H9 (cell line): ENCODE measurements around the gene DCAF15. TPM values are rescaled to one million over a fixed set of nuclear protein-coding genes. Genes with fewer than 3 reads are reported as not detected.
A peak's percentile ranks its signal among the peaks of the same experiment; 100 is the strongest.

ENCODE experiments used
- DNase-seq: peaks from one replicate; pipeline ENCODE4 v3.0.0-alpha.2; 2017
- H2AFZ ChIP-seq: one replicate; pipeline ENCODE4 v1.6.1; 2013; ENCODE audit warnings: mild to moderate bottlenecking, low read length, control low read depth, moderate library complexity
- H2AK5ac ChIP-seq: 2 replicates; pipeline ENCODE4 v1.6.1; 2013; ENCODE audit warnings: low read length, control low read depth, mixed read lengths; ENCODE audit not compliant: insufficient read length
- H2BK120ac ChIP-seq: one replicate; pipeline ENCODE4 v1.6.1; 2013; ENCODE audit warnings: low read depth, mild to moderate bottlenecking, low read length, control low read depth, inconsistent platforms; ENCODE audit not compliant: poor library complexity, severe bottlenecking
- H2BK12ac ChIP-seq: 2 replicates; pipeline ENCODE4 v1.6.1; 2013; ENCODE audit warnings: low read length, control low read depth, mixed read lengths, low read depth; ENCODE audit not compliant: insufficient read length
- H2BK15ac ChIP-seq: 2 replicates; pipeline ENCODE4 v1.6.1; 2013; ENCODE audit warnings: low read depth, low read length, control low read depth
- H2BK20ac ChIP-seq: one replicate; pipeline ENCODE4 v1.6.1; 2013; ENCODE audit warnings: low read depth, mild to moderate bottlenecking, low read length, control low read depth, inconsistent platforms; ENCODE audit not compliant: poor library complexity, severe bottlenecking
- H2BK5ac ChIP-seq: 2 replicates; pipeline ENCODE4 v1.6.1; 2013; ENCODE audit warnings: low read length, control low read depth, mixed read lengths; ENCODE audit not compliant: insufficient read length
- H3K14ac ChIP-seq: 2 replicates; pipeline ENCODE4 v1.6.1; 2013; ENCODE audit warnings: low read length, control low read depth; ENCODE audit not compliant: insufficient read depth
- H3K18ac ChIP-seq: 2 replicates; pipeline ENCODE4 v1.6.1; 2013; ENCODE audit warnings: low read depth, mild to moderate bottlenecking, mixed read lengths, low read length, control low read depth; ENCODE audit not compliant: insufficient read length
- H3K23ac ChIP-seq: 2 replicates; pipeline ENCODE4 v1.6.1; 2013; ENCODE audit warnings: low read length, control low read depth, mixed read lengths, low read depth; ENCODE audit not compliant: insufficient read length
- H3K23me2 ChIP-seq: 2 replicates; pipeline ENCODE4 v1.6.1; 2013; ENCODE audit warnings: low read depth, mild to moderate bottlenecking, mixed read lengths, low read length, control low read depth; ENCODE audit not compliant: insufficient read length, poor library complexity, severe bottlenecking
- H3K27ac ChIP-seq: 2 replicates; pipeline ENCODE4 v1.5.1; 2013; ENCODE audit warnings: low read length, control low read depth, mixed read lengths, low read depth; ENCODE audit not compliant: insufficient read length
- H3K27me3 ChIP-seq: 2 replicates; pipeline ENCODE4 v1.6.1; 2013; ENCODE audit warnings: low read length, control low read depth, inconsistent platforms; ENCODE audit not compliant: insufficient read depth
- H3K4ac ChIP-seq: 2 replicates; pipeline ENCODE4 v1.6.1; 2013; ENCODE audit warnings: low read depth, mild to moderate bottlenecking, control low read depth, inconsistent platforms, low read length, moderate library complexity
- H3K4me1 ChIP-seq: 2 replicates; pipeline ENCODE4 v1.6.1; 2013; ENCODE audit warnings: low read length, control low read depth, inconsistent platforms; ENCODE audit not compliant: insufficient read depth
- H3K4me2 ChIP-seq: 2 replicates; pipeline ENCODE4 v1.6.1; 2013; ENCODE audit warnings: low read length, control low read depth, mixed read lengths; ENCODE audit not compliant: insufficient read length, insufficient read depth
- H3K56ac ChIP-seq: 2 replicates; pipeline ENCODE4 v1.6.1; 2013; ENCODE audit warnings: low read depth, mild to moderate bottlenecking, mixed read lengths, low read length, control low read depth; ENCODE audit not compliant: insufficient read length
- H3K79me1 ChIP-seq: 2 replicates; pipeline ENCODE4 v1.6.1; 2013; ENCODE audit warnings: low read depth, mild to moderate bottlenecking, moderate library complexity, low read length, control low read depth, inconsistent platforms; ENCODE audit not compliant: insufficient read depth, poor library complexity, severe bottlenecking
- H3K79me2 ChIP-seq: 2 replicates; pipeline ENCODE4 v1.6.1; 2013; ENCODE audit warnings: low read length, control low read depth, inconsistent platforms; ENCODE audit not compliant: insufficient read depth
- H3K9ac ChIP-seq: 2 replicates; pipeline ENCODE4 v1.6.1; 2013; ENCODE audit warnings: low read length, control low read depth, mixed read lengths; ENCODE audit not compliant: insufficient read length; ENCODE audit errors: extremely low read depth
- H3K9me3 ChIP-seq: one replicate; pipeline ENCODE4 v1.6.1; 2013; ENCODE audit warnings: low read depth, low read length, inconsistent platforms; ENCODE audit not compliant: control insufficient read depth
- H3T11ph ChIP-seq: one replicate; pipeline ENCODE4 v1.6.1; 2013; ENCODE audit warnings: mild to moderate bottlenecking, low read length, control low read depth, inconsistent platforms
- H4K20me1 ChIP-seq: one replicate; pipeline ENCODE4 v1.6.1; 2013; ENCODE audit not compliant: control insufficient read depth, insufficient read length, insufficient read depth
- H4K5ac ChIP-seq: 2 replicates; pipeline ENCODE4 v1.6.1; 2013; ENCODE audit warnings: low read depth, mild to moderate bottlenecking, mixed read lengths, low read length, control low read depth; ENCODE audit not compliant: insufficient read length
- H4K8ac ChIP-seq: replicated peaks from 2 replicates; pipeline ENCODE4 v1.6.1; 2013; ENCODE audit warnings: low read length, control low read depth, mixed read lengths, low read depth; ENCODE audit not compliant: insufficient read length
- H4K91ac ChIP-seq: 2 replicates; pipeline ENCODE4 v1.6.1; 2013; ENCODE audit warnings: low read depth, mild to moderate bottlenecking, moderate library complexity, mixed read lengths, low read length, control low read depth; ENCODE audit not compliant: insufficient read length
- H3K27ac Mint-ChIP-seq, 3 experiments: 2 replicates in 2 of 3; 3 replicates in 1 of 3; pipeline ENCODE4 v1.8.0; 2020 to 2021; ENCODE audit warnings: mixed read lengths in 3 of 3, mild to moderate bottlenecking in 1 of 3, moderate library complexity in 1 of 3
- H3K27me3 Mint-ChIP-seq: 2 replicates; pipeline ENCODE4 v1.8.0; 2021; ENCODE audit warnings: low read depth, mild to moderate bottlenecking, moderate library complexity, mixed read lengths
- H3K36me3 Mint-ChIP-seq, 3 experiments: 2 replicates in 2 of 3; 3 replicates in 1 of 3; pipeline ENCODE4 v1.8.0; 2020 to 2021; ENCODE audit warnings: low read depth in 3 of 3, mixed read lengths in 3 of 3; ENCODE audit not compliant: insufficient read depth in 1 of 3
- H3K4me1 Mint-ChIP-seq, 2 experiments: 2 replicates each; pipeline ENCODE4 v1.8.0; 2020; ENCODE audit warnings: mixed read lengths in 2 of 2
- H3K4me3 Mint-ChIP-seq, 2 experiments: 2 replicates in 1 of 2; 3 replicates in 1 of 2; pipeline ENCODE4 v1.8.0; 2020 to 2021; ENCODE audit warnings: mild to moderate bottlenecking in 2 of 2, mixed read lengths in 2 of 2, moderate library complexity in 1 of 2
- H3K9me3 Mint-ChIP-seq, 2 experiments: 2 replicates in 1 of 2; 3 replicates in 1 of 2; pipeline ENCODE4 v1.8.0; 2020; ENCODE audit warnings: mild to moderate bottlenecking in 2 of 2, mixed read lengths in 2 of 2, moderate library complexity in 1 of 2
- CTCF ChIP-seq: fragments of 200-600 bp; sonication (generic); conservative IDR thresholded peaks from 3 replicates; pipeline ENCODE4 v1.8.0; 2021; ENCODE audit warnings: antibody characterized with exemption, mild to moderate bottlenecking
- WGBS: extraction: QIAGEN DNeasy Blood & Tissue Kit; methylation state at CpG from one replicate; pipeline ENCODE4 v1.1.7; 2013; ENCODE audit warnings: missing lambda C conversion rate, low lambda C conversion rate, mixed read lengths; ENCODE audit not compliant: insufficient read length; ENCODE audit errors: extremely low coverage; 5-methylcytosine and 5-hydroxymethylcytosine counted together
- total RNA-seq: library from RNA; stranded (reverse); gene quantifications from 2 replicates; pipeline ENCODE4 v1.2.1, GENCODE V29; 2021

The DCAF15 gene
- total RNA-seq, 1 experiment from 2014 or later = 82.5 TPM

DNA sequence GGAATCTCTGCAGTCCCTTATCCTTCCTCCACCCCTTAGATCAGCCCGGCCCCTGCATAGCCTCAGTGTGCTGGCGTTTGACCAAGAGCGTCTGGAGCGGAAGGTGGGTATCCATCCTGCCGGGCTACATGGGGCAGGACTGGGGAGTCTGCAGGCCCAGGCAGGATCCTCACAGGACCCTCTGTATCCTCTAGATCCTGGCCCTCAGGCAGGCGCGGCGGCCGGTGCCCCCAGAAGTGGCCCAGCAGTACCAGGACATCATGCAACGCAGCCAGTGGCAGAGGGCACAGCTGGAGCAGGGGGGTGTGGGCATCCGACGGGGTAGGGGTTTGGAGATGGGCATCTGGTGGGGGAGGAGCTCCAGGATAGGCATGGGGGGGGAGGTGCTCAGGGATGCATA lies 23.0 kb upstream of the DCAF15 start:
- Histone ChIP-seq H2BK120ac (no peak overlapping the region), H3K23me2 (no peaks in the 10 kb centered on the region), H3T11ph (no peak overlapping the region), H3K14ac (no peak overlapping the region), H2BK5ac (no peak overlapping the region), H3K79me2 (no peaks in the 10 kb centered on the region), H3K9me3 (no peaks in the 10 kb centered on the region), H2AK5ac (no peak overlapping the region), H2AFZ (no peak overlapping the region), H3K18ac (no peak overlapping the region), H3K23ac (no peak overlapping the region), H4K5ac (no peak overlapping the region), H2BK15ac (no peak overlapping the region), H3K56ac (no peak overlapping the region), H3K79me1 (no peaks in the 10 kb centered on the region), H3K4me2 (no peak overlapping the region), H2BK12ac (no peak overlapping the region), H4K8ac (no peak overlapping the region), H4K20me1 (no peaks in the 10 kb centered on the region), H4K91ac (no peak overlapping the region), H3K4ac (no peak overlapping the region), H3K27ac (no peak overlapping the region), H3K4me1 (no peaks in the 10 kb centered on the region; the same call in 1 of the 2 replicates), H2BK20ac (no peak overlapping the region), H3K9ac (no peak overlapping the region), H3K27me3 (no peaks in the 10 kb centered on the region)
- DNase-seq = no peak
- H3K4me1 Mint-ChIP-seq = peaks cover 3 to 4% of the 10 kb centered on the region in 2 experiments
- peak overlapping the region in 1 of 3 experiments; percentile 18; a peak in 1 of 7 replicates for H3K27ac Mint-ChIP-seq
- no peak for TF ChIP-seq CTCF
- no CpG with 5 or more reads among the region's 12 CpGs for WGBS
- no peaks in the 10 kb centered on the region for H3K9me3 Mint-ChIP-seq
- H3K27me3 Mint-ChIP-seq = no peaks in the 10 kb centered on the region; the same call in 1 of the 2 replicates
- H3K36me3 Mint-ChIP-seq = peaks cover 17 to 39% (median 32%) of the 10 kb centered on the region in 3 experiments; a peak in 6 of 7 replicates
- no peak overlapping the region for H3K4me3 Mint-ChIP-seq
